SH-SY5Y (cell line): Measurements from ENCODE around the gene SAMD4A.

Source experiments
- GATA2 ChIP-seq: IDR thresholded peaks from 2 replicates; pipeline ENCODE4 v1.6.1; 2011; ENCODE audit warnings: mild to moderate bottlenecking, low read depth, low read length
- GATA3 ChIP-seq: IDR thresholded peaks from 2 replicates; pipeline ENCODE4 v1.6.1; 2011; ENCODE audit warnings: low read depth, mild to moderate bottlenecking, low read length, moderate library complexity

GRCh38 chr14:54528973-54529372 lies 38.0 kb upstream of the SAMD4A start:
- no peak; the same call in 1 of the 2 replicates for TF ChIP-seq GATA2
- no peak for TF ChIP-seq GATA3
